Adrenal gland (tissue), 12 donors: ENCODE results near the gene PXN. TPM values are rescaled to one million over a fixed set of nuclear protein-coding genes. Genes with fewer than 3 reads are reported as not detected.

ENCODE experiments used
- DNase-seq, 7 donors: peaks; one replicate each; pipeline ENCODE4 v3.0.0-alpha.2; 2019 to 2020
- H3K27ac ChIP-seq, 5 donors: fragments of 200-600 bp; sonication (generic) in 4 of 5; 1 replicate in 3 of 5; 2 replicates in 2 of 5; pipeline versions ENCODE4 v1.5.1 to v1.8.0; 2016 to 2020; ENCODE audit warnings: mild to moderate bottlenecking in 1 of 5
- H3K27me3 ChIP-seq: fragments of 200-600 bp; 2 replicates; pipeline ENCODE4 v1.8.0; 2021
- H3K36me3 ChIP-seq, 2 donors: fragments of 200-600 bp; replicated peaks in 1 of 2; 1 replicate in 1 of 2; 2 replicates in 1 of 2; pipeline versions ENCODE4 v1.5.1 to v1.8.0; 2018 to 2022
- H3K4me1 ChIP-seq, 2 donors: fragments of 200-600 bp; replicated peaks in 1 of 2; 1 replicate in 1 of 2; 2 replicates in 1 of 2; pipeline versions ENCODE4 v1.5.1 to v1.8.0; 2018 to 2021
- H3K4me3 ChIP-seq, 4 donors: fragments of 200-600 bp; sonication (generic) in 3 of 4; one replicate each; pipeline ENCODE4 v1.5.1; 2016 to 2018
- H3K9me3 ChIP-seq, 3 donors: fragments of 200-600 bp; sonication (generic) in 1 of 3; replicated peaks in 1 of 3; 1 replicate in 2 of 3; 2 replicates in 1 of 3; pipeline versions ENCODE4 v1.5.1 to v1.8.0; 2016 to 2021
- POLR2A ChIP-seq, 2 donors: fragments of 450-650 bp; IDR thresholded peaks; one replicate each; pipeline ENCODE4 v1.6.1; 2017; ENCODE audit warnings: antibody characterized with exemption in 2 of 2, mild to moderate bottlenecking in 2 of 2, moderate library complexity in 1 of 2
- WGBS, 4 donors: extraction: QIAGEN DNeasy Blood & Tissue Kit in 2 of 4; methylation state at CpG; one replicate each; pipeline versions ENCODE4 v1.1.5 to v1.1.7; 2013 to 2017; 5-methylcytosine and 5-hydroxymethylcytosine counted together
- intact Hi-C, 2 donors: fragments of 100-400 bp; cut with DNase I; formaldehyde crosslinking; loops; one replicate each; pipeline versions ENCODE4 v1.14.1 to v1.15.0; 2022 to 2023
- polyA plus RNA-seq, 3 donors: library from polyadenylated mRNA; stranded (reverse); fragments of 200-250 nt in 2 of 3; fragments of 350-450 nt in 1 of 3; fragmentation: Illumina TruSeq in 1 of 3; extraction: RNeasy Lipid Tissue Mini Kit (QIAGEN cat#74804) in 1 of 3; gene quantifications; one replicate each; pipeline ENCODE4 v1.2.3, GENCODE V29; 2013 to 2014
- total RNA-seq, 9 donors: library from RNA; depleted of rRNA in 4 of 9; stranded (reverse); fragments of >200 nt in 4 of 9; fragments of 120-200 nt in 1 of 9; fragmentation: NEBNext Ultra II Directional in 1 of 9; extraction: Animal tissue kit (Norgen Biotek cat#: 25700) in 1 of 9; gene quantifications; one replicate each; pipeline versions ENCODE4 v1.1.0 to v1.2.4, GENCODE V29; 2013 to 2023
- TF ChIP-seq, protein P1 (sequence below), 6 experiments: fragments of 450-650 bp in 4 of 6; fragments of 200-600 bp in 2 of 6; sonication (generic) in 1 of 6; IDR thresholded peaks; 1 replicate in 5 of 6; 2 replicates in 1 of 6; pipeline versions ENCODE4 v1.5.1 to v1.8.0; 2016 to 2021; ENCODE audit warnings: antibody characterized with exemption in 6 of 6, mild to moderate bottlenecking in 2 of 6, moderate library complexity in 1 of 6
- donor health status: healthy with polysubstance abuse.
- donor health status: Bipolar disorder and iron deficiency.
- donor health status: DM: yes; HTN: yes; CAD: no.
- donor health status: DM: no; HTN: no; CAD: no.
- donor health status: DM: no; HTN: no; CAD: no.
- donor health status: DM: yes; HTN: yes; CAD: no.

The PXN gene
- total and polyA plus RNA-seq, 12 donors, result 12.5 to 156 (median 92.4) TPM

GRCh38 chr12:120223458-120224303 lies 41.8 kb downstream of the PXN start:
- Histone ChIP-seq H3K27me3 (no peaks in the 10 kb centered on the region), H3K36me3 (peaks cover 0 to 65% of the 10 kb centered on the region in 2 donors), H3K27ac (peak overlapping the region in 1 of 5 donors; percentile 69), H3K4me3 (no peak overlapping the region), H3K4me1 (peaks cover 6 to 37% of the 10 kb centered on the region in 2 donors), H3K9me3 (no peaks in the 10 kb centered on the region)
- 81 to 91% (median 84%) methylated on average over 15 to 19 of the region's 19 CpGs for WGBS, 4 donors
- intact Hi-C loops, result no loop called here
- no peak for DNase-seq
- TF ChIP-seq, protein P1, sequence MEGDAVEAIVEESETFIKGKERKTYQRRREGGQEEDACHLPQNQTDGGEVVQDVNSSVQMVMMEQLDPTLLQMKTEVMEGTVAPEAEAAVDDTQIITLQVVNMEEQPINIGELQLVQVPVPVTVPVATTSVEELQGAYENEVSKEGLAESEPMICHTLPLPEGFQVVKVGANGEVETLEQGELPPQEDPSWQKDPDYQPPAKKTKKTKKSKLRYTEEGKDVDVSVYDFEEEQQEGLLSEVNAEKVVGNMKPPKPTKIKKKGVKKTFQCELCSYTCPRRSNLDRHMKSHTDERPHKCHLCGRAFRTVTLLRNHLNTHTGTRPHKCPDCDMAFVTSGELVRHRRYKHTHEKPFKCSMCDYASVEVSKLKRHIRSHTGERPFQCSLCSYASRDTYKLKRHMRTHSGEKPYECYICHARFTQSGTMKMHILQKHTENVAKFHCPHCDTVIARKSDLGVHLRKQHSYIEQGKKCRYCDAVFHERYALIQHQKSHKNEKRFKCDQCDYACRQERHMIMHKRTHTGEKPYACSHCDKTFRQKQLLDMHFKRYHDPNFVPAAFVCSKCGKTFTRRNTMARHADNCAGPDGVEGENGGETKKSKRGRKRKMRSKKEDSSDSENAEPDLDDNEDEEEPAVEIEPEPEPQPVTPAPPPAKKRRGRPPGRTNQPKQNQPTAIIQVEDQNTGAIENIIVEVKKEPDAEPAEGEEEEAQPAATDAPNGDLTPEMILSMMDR (IDR thresholded peaks at IDR 0.05), result no peak
- TF ChIP-seq POLR2A (IDR thresholded peaks at IDR 0.05), result no peak

DNA sequence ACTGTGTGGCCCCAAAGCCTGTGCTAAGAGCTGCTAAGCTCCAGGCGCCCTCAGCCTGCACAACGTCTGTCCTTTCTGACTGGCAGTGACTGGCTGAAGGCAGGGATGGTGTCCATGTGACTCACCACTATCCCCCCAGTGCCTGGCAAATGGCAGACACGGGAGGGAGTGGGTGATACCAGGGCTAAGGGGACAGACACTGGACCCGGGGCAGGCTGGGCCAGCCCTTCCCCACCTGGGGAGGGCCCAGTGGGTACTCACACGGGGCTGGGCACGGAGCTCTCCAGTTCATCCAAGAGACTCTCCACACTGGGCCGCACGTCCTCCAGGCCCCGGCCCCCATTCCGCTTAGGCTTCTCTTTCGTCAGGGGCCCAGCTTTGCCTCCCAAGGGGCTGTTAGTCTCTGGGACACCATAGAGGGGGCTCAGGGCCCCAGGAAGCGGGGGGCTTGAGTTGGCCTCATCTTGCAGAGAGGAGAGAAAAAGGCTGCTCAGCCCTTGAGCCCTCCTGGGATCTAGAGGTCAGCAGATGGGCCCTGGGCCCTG lies 43.2 kb downstream of the PXN start:
- Histone ChIP-seq H3K27ac (no peak overlapping the region), H3K4me3 (no peak overlapping the region), H3K27me3 (no peaks in the 10 kb centered on the region), H3K36me3 (peaks cover 0 to 72% of the 10 kb centered on the region in 2 donors), H3K9me3 (no peaks in the 10 kb centered on the region), H3K4me1 (peaks cover 0 to 28% of the 10 kb centered on the region in 2 donors)
- no peak for DNase-seq
- TF ChIP-seq POLR2A (IDR thresholded peaks at IDR 0.05), result no peak
- TF ChIP-seq, protein P1 (IDR thresholded peaks at IDR 0.05), result no peak
- intact Hi-C loops, result no loop called here
- WGBS, 4 donors, result 85 to 93% (median 88%) methylated on average over 12 of the region's 12 CpGs

- Histone ChIP-seq H3K27me3 (no peaks in the 10 kb centered on the region), H3K9me3 (no peaks in the 10 kb centered on the region), H3K4me3 (no peak overlapping the region), H3K4me1 (peaks cover 0 to 28% of the 10 kb centered on the region in 2 donors), H3K36me3 (peaks cover 0 to 70% of the 10 kb centered on the region in 2 donors), H3K27ac (peak overlapping the region in 1 of 5 donors; percentile 45)
- no peak for TF ChIP-seq POLR2A (IDR thresholded peaks at IDR 0.05)
- TF ChIP-seq, protein P1 (IDR thresholded peaks at IDR 0.05), result no peak
- intact Hi-C loops, result no loop called here
- 76 to 86% (median 78%) methylated on average over 13 of the region's 13 CpGs; no CpG with 5 or more reads in 1 of the 4 donors for WGBS, 4 donors
- no peak for DNase-seq
Measured at GRCh38 chr12:120221576-120221900, 44.0 kb downstream of the PXN start.

DNA sequence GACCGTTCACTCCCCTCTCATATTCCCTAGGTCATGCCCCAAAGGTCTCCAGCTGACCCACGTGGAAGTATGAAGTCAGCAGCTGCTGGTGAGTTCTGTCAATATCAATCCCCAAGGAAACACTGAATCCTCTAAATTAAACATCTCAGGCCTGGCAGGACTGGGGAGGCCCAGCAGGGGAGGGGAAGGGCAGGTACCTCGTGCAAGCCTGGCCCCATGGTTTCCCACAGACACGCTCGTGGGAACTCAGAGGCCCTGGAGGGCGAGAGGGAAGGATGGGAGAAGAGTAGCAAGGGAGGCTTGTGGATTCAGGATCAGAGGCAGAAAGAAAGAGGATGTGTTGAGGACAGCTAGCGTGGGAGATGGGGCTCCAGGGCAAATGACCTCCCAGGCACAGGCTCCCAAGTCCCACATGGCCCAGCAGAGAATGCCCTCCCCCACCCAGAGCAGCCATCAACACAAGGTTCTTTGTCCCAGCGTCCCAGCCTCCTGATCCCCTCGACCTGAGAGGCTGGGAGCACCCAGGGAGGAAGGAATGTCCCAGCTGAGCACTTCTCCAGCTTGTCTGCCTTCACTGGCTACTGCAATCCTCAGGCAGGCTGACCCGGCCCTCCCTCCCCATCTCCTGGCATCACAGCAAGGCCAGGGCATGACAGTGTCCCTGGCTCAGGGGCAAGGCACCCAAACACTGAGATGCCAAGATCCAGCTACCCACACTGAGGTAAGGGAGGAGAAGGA lies 44.5 kb downstream of the PXN start:
- H3K4me3 ChIP-seq, result no peak overlapping the region
- 59 to 82% (median 72%) methylated on average over 7 to 10 of the region's 10 CpGs for whole genome bisulfite sequencing, 4 donors
- peak overlapping the region in 2 of 5 donors; percentile 13 to 45 for H3K27ac ChIP-seq
- DNase-seq, result peak in 4 of 7 donors; percentile 52 to 65 (median 60)
- H3K4me1 ChIP-seq, result peaks cover 0 to 24% of the 10 kb centered on the region in 2 donors
- H3K27me3 ChIP-seq, result no peaks in the 10 kb centered on the region
- peaks cover 0 to 70% of the 10 kb centered on the region in 2 donors for H3K36me3 ChIP-seq
- TF ChIP-seq, protein P1 (IDR thresholded peaks at IDR 0.05), result no peak
- no peak for TF ChIP-seq POLR2A (IDR thresholded peaks at IDR 0.05)
- no peaks in the 10 kb centered on the region for H3K9me3 ChIP-seq
- intact Hi-C loops, result no loop called here
